NB4 (cell line): ENCODE data around the gene RNF32.

ENCODE experiments used
- MYC ChIP-seq: IDR thresholded peaks from 2 replicates; pipeline ENCODE4 v1.6.1; 2011; ENCODE audit warnings: low read depth, low read length
- POLR2A ChIP-seq: IDR thresholded peaks from 2 replicates; pipeline ENCODE4 v1.6.1; 2011; ENCODE audit warnings: mild to moderate bottlenecking; ENCODE audit not compliant: insufficient read length; ENCODE audit errors: extremely low read depth
- TF ChIP-seq, protein P1 (sequence below): IDR thresholded peaks from 2 replicates; pipeline ENCODE4 v1.6.1; 2011; ENCODE audit warnings: low read depth, low read length
- TF ChIP-seq, protein P2 (sequence below): IDR thresholded peaks from one replicate; pipeline ENCODE4 v1.5.1; 2012; ENCODE audit warnings: low read depth, low read length

DNA sequence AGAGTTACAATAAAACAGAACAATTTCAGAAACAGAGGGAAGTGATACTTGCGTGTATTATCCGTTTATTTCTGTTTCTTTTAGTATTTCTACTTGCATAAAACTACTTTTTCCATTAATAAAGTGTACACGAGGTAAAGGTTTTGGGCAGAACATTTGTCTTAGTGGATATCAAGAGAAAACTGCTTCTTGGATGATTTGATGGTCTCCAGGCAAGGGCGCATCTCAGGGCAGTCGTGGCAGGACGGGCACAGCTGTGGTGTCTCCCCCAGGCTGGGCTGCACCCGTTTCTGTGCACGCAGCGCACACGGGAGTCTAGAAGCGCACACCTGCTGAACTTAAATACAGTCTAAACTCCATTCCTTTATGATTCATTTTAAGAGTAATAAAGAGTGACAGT is 23.4 kb upstream of the RNF32 start:
- TF ChIP-seq, protein P1, sequence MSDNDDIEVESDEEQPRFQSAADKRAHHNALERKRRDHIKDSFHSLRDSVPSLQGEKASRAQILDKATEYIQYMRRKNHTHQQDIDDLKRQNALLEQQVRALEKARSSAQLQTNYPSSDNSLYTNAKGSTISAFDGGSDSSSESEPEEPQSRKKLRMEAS, result no peak
- TF ChIP-seq, protein P2, sequence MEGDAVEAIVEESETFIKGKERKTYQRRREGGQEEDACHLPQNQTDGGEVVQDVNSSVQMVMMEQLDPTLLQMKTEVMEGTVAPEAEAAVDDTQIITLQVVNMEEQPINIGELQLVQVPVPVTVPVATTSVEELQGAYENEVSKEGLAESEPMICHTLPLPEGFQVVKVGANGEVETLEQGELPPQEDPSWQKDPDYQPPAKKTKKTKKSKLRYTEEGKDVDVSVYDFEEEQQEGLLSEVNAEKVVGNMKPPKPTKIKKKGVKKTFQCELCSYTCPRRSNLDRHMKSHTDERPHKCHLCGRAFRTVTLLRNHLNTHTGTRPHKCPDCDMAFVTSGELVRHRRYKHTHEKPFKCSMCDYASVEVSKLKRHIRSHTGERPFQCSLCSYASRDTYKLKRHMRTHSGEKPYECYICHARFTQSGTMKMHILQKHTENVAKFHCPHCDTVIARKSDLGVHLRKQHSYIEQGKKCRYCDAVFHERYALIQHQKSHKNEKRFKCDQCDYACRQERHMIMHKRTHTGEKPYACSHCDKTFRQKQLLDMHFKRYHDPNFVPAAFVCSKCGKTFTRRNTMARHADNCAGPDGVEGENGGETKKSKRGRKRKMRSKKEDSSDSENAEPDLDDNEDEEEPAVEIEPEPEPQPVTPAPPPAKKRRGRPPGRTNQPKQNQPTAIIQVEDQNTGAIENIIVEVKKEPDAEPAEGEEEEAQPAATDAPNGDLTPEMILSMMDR, result no peak
- TF ChIP-seq POLR2A (no peak), MYC (no peak)
